HepG2 (cell line): ENCODE data around the gene POLR2F. TPM values are rescaled to one million over a fixed set of nuclear protein-coding genes. Genes with fewer than 3 reads are reported as not detected.

Experiments used
- ATAC-seq: fragments of 200-7000 bp; cut with Tn5 transposase; 3 replicates; pipeline ENCODE4 v1.9.1; 2020; ENCODE audit warnings: mild to moderate bottlenecking, moderate library complexity
- BruUV-seq: library from RNA; stranded (reverse); fragments of 400-500 nt; replicated peaks from 2 replicates; lab custom pipeline; 2021; lab: Mats Ljungman, UMichigan
- CTCF ChIA-PET: fragments of 300-600 bp; formaldehyde crosslinking; extraction: SDS; loops from one replicate; lab custom pipeline; 2021; ENCODE audit warnings: low total read pairs, inconsistent platforms, low intra/inter-chr PET ratio; lab: Yijun Ruan, JAX
- POLR2A ChIA-PET: fragments of 350-600 bp; sonication (Branson Sonifier 250); formaldehyde crosslinking; loops from one replicate; lab custom pipeline; 2020; ENCODE audit warnings: antibody characterized with exemption, inconsistent platforms; lab: Yijun Ruan, JAX
- DNase-seq: peaks from one replicate; pipeline ENCODE4 v3.0.0-alpha.2; 2015; ENCODE audit warnings: low spot score
- FAIRE-seq: peaks from 3 replicates; lab custom pipeline; 2011; peaks lifted over from hg19 to GRCh38; lab: Jason Lieb, UNC
- H2AFZ ChIP-seq: one replicate; pipeline ENCODE4 v1.6.1; 2011; ENCODE audit warnings: low read length, inconsistent platforms
- H3K27ac ChIP-seq: fragments of 300-600 bp; 3 replicates; pipeline ENCODE4 v1.8.0; 2011; ENCODE audit warnings: mixed run types, mild to moderate bottlenecking, mixed read lengths, low read length, inconsistent platforms; ENCODE audit not compliant: insufficient read depth; ENCODE audit errors: extremely low read length
- H3K27me3 ChIP-seq, 2 experiments: fragments of 200-600 bp in 1 of 2; 2 replicates in 1 of 2; 3 replicates in 1 of 2; pipeline versions ENCODE4 v1.6.0 to v1.8.0; 2011; ENCODE audit warnings: low read length in 2 of 2, mild to moderate bottlenecking in 2 of 2, moderate library complexity in 2 of 2, inconsistent platforms in 1 of 2; ENCODE audit not compliant: insufficient read depth in 2 of 2, control insufficient read depth in 1 of 2
- H3K36me3 ChIP-seq, 2 experiments: fragments of 200-600 bp in 1 of 2; replicated peaks in 1 of 2; 2 replicates in 1 of 2; 3 replicates in 1 of 2; pipeline versions ENCODE4 v1.5.1 to v1.8.0; 2011; ENCODE audit warnings: low read length in 2 of 2, inconsistent platforms in 1 of 2; ENCODE audit not compliant: insufficient read depth in 2 of 2, control insufficient read depth in 1 of 2
- H3K4me1 ChIP-seq: 2 replicates; pipeline ENCODE4 v1.5.1; 2012; ENCODE audit warnings: low read length, inconsistent platforms; ENCODE audit not compliant: insufficient read depth
- H3K4me2 ChIP-seq: 2 replicates; pipeline ENCODE4 v1.6.0; 2011; ENCODE audit warnings: low read depth, low read length, inconsistent platforms
- H3K4me3 ChIP-seq, 3 experiments: fragments of 200-600 bp in 1 of 3; sonication (generic), shearing (Covaris generic) in 1 of 3; replicated peaks in 1 of 3; 2 replicates each; pipeline ENCODE4 v1.5.1; 2011 to 2016; ENCODE audit warnings: low read length in 3 of 3, inconsistent platforms in 2 of 3, low read depth in 2 of 3, mild to moderate bottlenecking in 2 of 3, control low read depth in 1 of 3, mixed read lengths in 1 of 3; ENCODE audit not compliant: insufficient read depth in 1 of 3
- H3K79me2 ChIP-seq: one replicate; pipeline ENCODE4 v1.6.1; 2011; ENCODE audit warnings: low read length, inconsistent platforms; ENCODE audit not compliant: insufficient read depth
- H3K9ac ChIP-seq: 2 replicates; pipeline ENCODE4 v1.6.0; 2011; ENCODE audit warnings: mild to moderate bottlenecking, low read depth, low read length, inconsistent platforms; ENCODE audit not compliant: insufficient read depth
- H3K9me3 ChIP-seq: 2 replicates; pipeline ENCODE4 v1.5.1; 2012; ENCODE audit warnings: mild to moderate bottlenecking, low read length
- H4K20me1 ChIP-seq: 2 replicates; pipeline ENCODE4 v1.6.0; 2011; ENCODE audit warnings: inconsistent platforms, mild to moderate bottlenecking, low read length, moderate library complexity; ENCODE audit not compliant: insufficient read depth
- FOXA1 ChIP-seq, 2 experiments: fragments of 450-650 bp in 1 of 2; sonication (generic) in 1 of 2; formaldehyde crosslinking in 1 of 2; IDR thresholded peaks; 2 replicates each; pipeline versions ENCODE4 v1.4.0 to v1.6.1; 2016 to 2020; ENCODE audit warnings: missing genetic modification reagents in 1 of 2
- GABPA ChIP-seq, 2 experiments: IDR thresholded peaks; 2 replicates each; pipeline ENCODE4 v1.6.1; 2011 to 2016; ENCODE audit warnings: low read depth in 2 of 2, low read length in 1 of 2, missing biosample characterization in 1 of 2, missing genetic modification characterization in 1 of 2
- GABPB1 ChIP-seq: IDR thresholded peaks from 2 replicates; pipeline ENCODE4 v1.6.1; 2016; ENCODE audit warnings: mild to moderate bottlenecking, missing genetic modification reagents, moderate library complexity, missing compliant biosample characterization
- HDAC2 ChIP-seq: sonication (generic); formaldehyde crosslinking; IDR thresholded peaks from 2 replicates; pipeline ENCODE4 v1.4.0; 2020; ENCODE audit warnings: missing genetic modification reagents
- HOXA3 ChIP-seq: sonication (generic); formaldehyde crosslinking; IDR thresholded peaks from 2 replicates; pipeline ENCODE4 v1.5.0; 2020; ENCODE audit warnings: missing genetic modification reagents
- ISL2 ChIP-seq: sonication (generic); formaldehyde crosslinking; IDR thresholded peaks from 2 replicates; pipeline ENCODE4 v1.5.0; 2020; ENCODE audit warnings: missing genetic modification reagents
- NCOA2 ChIP-seq: sonication (generic); formaldehyde crosslinking; IDR thresholded peaks from 2 replicates; pipeline ENCODE4 v1.8.0; 2022; ENCODE audit warnings: inconsistent platforms
- RAD21 ChIP-seq: fragments of 450-650 bp; formaldehyde crosslinking; IDR thresholded peaks from 2 replicates; pipeline ENCODE4 v1.5.0; 2020; ENCODE audit warnings: mild to moderate bottlenecking
- SMARCE1 ChIP-seq: fragments of 450-650 bp; IDR thresholded peaks from 2 replicates; pipeline ENCODE4 v1.6.1; 2017; ENCODE audit warnings: borderline replicate concordance
- SOX5 ChIP-seq: IDR thresholded peaks from 2 replicates; pipeline ENCODE4 v1.6.1; 2016; ENCODE audit warnings: borderline replicate concordance
- SOX6 ChIP-seq, 2 experiments: fragments of 450-650 bp in 1 of 2; sonication (generic) in 1 of 2; formaldehyde crosslinking in 1 of 2; IDR thresholded peaks; 2 replicates each; pipeline versions ENCODE4 v1.4.0 to v1.6.1; 2017 to 2020; ENCODE audit warnings: antibody characterized with exemption in 1 of 2, mild to moderate bottlenecking in 1 of 2, missing genetic modification reagents in 1 of 2
- STAG1 ChIP-seq: sonication (generic); formaldehyde crosslinking; IDR thresholded peaks from 2 replicates; pipeline ENCODE4 v1.4.0; 2020; ENCODE audit warnings: missing genetic modification reagents
- ZNF12 ChIP-seq: sonication (generic); formaldehyde crosslinking; IDR thresholded peaks from 2 replicates; pipeline ENCODE4 v1.5.0; 2020; ENCODE audit warnings: missing genetic modification reagents
- ZNF205 ChIP-seq: IDR thresholded peaks from 2 replicates; pipeline ENCODE4 v1.6.1; 2018; ENCODE audit warnings: missing biosample characterization, missing genetic modification reagents
- ZNF34 ChIP-seq: sonication (generic); formaldehyde crosslinking; IDR thresholded peaks from 2 replicates; pipeline ENCODE4 v1.4.0; 2020; ENCODE audit warnings: mild to moderate bottlenecking, missing genetic modification reagents, borderline replicate concordance
- ZNF430 ChIP-seq: sonication (generic); formaldehyde crosslinking; IDR thresholded peaks from 2 replicates; pipeline ENCODE4 v1.9.0; 2021; ENCODE audit warnings: mild to moderate bottlenecking, missing genetic modification reagents
- ZNF772 ChIP-seq: sonication (generic); formaldehyde crosslinking; IDR thresholded peaks from 2 replicates; pipeline ENCODE4 v1.5.0; 2020; ENCODE audit warnings: mild to moderate bottlenecking, missing genetic modification reagents
- ZNF775 ChIP-seq: sonication (generic); formaldehyde crosslinking; IDR thresholded peaks from 2 replicates; pipeline ENCODE4 v1.4.0; 2020; ENCODE audit warnings: missing genetic modification reagents, mild to moderate bottlenecking, moderate library complexity, borderline replicate concordance
- ZNF883 ChIP-seq: sonication (generic); formaldehyde crosslinking; IDR thresholded peaks from 2 replicates; pipeline ENCODE4 v1.5.1; 2020; ENCODE audit warnings: mild to moderate bottlenecking, missing genetic modification reagents; ENCODE audit errors: not compliant biosample characterization
- ZSCAN9 ChIP-seq: IDR thresholded peaks from 2 replicates; pipeline ENCODE4 v1.6.1; 2016; ENCODE audit warnings: borderline replicate concordance
- WGBS: methylation state at CpG from one replicate; pipeline ENCODE4 v1.1.6; 2017; ENCODE audit warnings: low lambda C conversion rate; 5-methylcytosine and 5-hydroxymethylcytosine counted together
- in situ Hi-C: cut with HindIII; loops from 2 replicates; pipeline ENCODE4 v1.10.0; 2017; ENCODE audit warnings: low pct_unique_long_range_greater_than_20kb; ENCODE audit not compliant: extremely low pct_ligation_motif_present
- intact Hi-C: fragments of 100-400 bp; cut with micrococcal nuclease; formaldehyde crosslinking; loops from one replicate; pipeline ENCODE4 v1.10.0; 2022; ENCODE audit not compliant: unreplicated experiment
- polyA plus RNA-seq, 8 experiments: library from polyadenylated mRNA; depleted of rRNA in 3 of 8; stranded (reverse) in 7 of 8; unstranded in 1 of 8; fragments of >200 nt; fragmentation: Illumina TruSeq in 4 of 8; extraction: Trizol in 4 of 8; gene quantifications; 2 replicates each; pipeline versions ENCODE4 v1.2.1 to v1.2.3, GENCODE V29; 2011 to 2016; ENCODE audit warnings: low read depth in 4 of 8, missing spikeins in 1 of 8, mixed read lengths in 1 of 8; ENCODE audit not compliant: insufficient read depth in 1 of 8
- total RNA-seq, 5 experiments: library from RNA; depleted of rRNA; stranded (reverse); fragments of >200 nt; fragmentation: Illumina TruSeq; extraction: Trizol; gene quantifications; 2 replicates each; pipeline ENCODE4 v1.2.3, GENCODE V29; 2016; ENCODE audit warnings: low read depth in 1 of 5
- TF ChIP-seq, protein P1 (sequence below): IDR thresholded peaks from 2 replicates; pipeline ENCODE4 v1.6.1; 2016; ENCODE audit warnings: mild to moderate bottlenecking
- TF ChIP-seq, protein P2 (sequence below): sonication (generic); formaldehyde crosslinking; IDR thresholded peaks from 2 replicates; pipeline ENCODE4 v1.5.1; 2020; ENCODE audit warnings: mild to moderate bottlenecking, missing genetic modification reagents, borderline replicate concordance

POLR2F gene
- total and polyA plus RNA-seq, 2 of the 13 experiments (the other 11 are each of a cell fraction or from before 2014, with no cell fraction given), result 135 to 158 TPM

DNA sequence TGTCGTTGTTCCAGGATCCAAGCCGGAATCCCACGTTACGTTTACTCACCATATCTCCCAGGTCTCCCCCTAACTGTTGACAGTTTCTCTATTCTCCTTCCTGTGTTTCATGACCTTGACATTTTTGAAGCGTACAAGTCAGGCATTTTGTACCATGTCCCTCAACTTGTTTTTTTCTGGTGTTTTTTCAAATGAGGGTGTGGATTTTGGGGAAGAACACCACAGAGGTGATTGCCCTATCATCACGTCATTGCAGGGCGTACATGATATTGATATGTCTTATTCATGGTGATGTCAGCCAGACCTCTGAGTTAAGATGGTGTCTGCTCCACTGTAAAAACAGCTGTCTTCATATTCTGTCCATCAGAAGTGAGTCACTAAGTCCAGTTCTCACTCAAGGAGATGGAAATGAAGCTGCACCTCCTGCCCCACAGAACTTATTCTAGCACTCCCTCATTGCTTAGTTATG, 59.1 kb downstream of the POLR2F start:
- in situ Hi-C loops (no loop called here), intact Hi-C loops (no loop called here)
- no peaks in the 10 kb centered on the region; the same call in 1 of the 2 replicates for H3K9me3 ChIP-seq
- peak overlapping the region in 2 of 3 experiments; percentile 22 to 46; a peak in 1 of 6 replicates for H3K4me3 ChIP-seq
- H3K27me3 ChIP-seq, result no peaks in the 10 kb centered on the region
- peak; percentile 86 for DNase-seq
- ChIA-PET POLR2A (no interaction called here), CTCF (no interaction called here)
- peak; percentile 47 for FAIRE-seq
- H3K4me2 ChIP-seq, result peak overlapping the region; percentile 74
- BruUV-seq, result no TSS peak
- H3K79me2 ChIP-seq, result no peaks in the 10 kb centered on the region
- no peaks in the 10 kb centered on the region for H3K36me3 ChIP-seq
- peak overlapping the region; percentile 74 for H3K27ac ChIP-seq
- no peaks in the 10 kb centered on the region for H4K20me1 ChIP-seq
- 3% methylated on average over 7 of the region's 7 CpGs for WGBS
- ATAC-seq, result 0 out of 3 replicates have a peak, but pooled peaks have one; percentile 27
- peak overlapping the region; percentile 41 for H3K9ac ChIP-seq
- H3K4me1 ChIP-seq, result peaks cover 83% of the 10 kb centered on the region
- peak overlapping the region; percentile 70 for H2AFZ ChIP-seq
- TF ChIP-seq ZNF34 (CRISPR knock-in tag) (no peak), FOXA1 (IDR thresholded peaks at IDR 0.05) (no peak), FOXA1 (CRISPR knock-in tag; IDR thresholded peaks at IDR 0.05) (peak; percentile 56), RAD21 (CRISPR knock-in tag) (no peak), SOX5 (CRISPR knock-in tag) (peak; percentile 80), SMARCE1 (no peak), ISL2 (CRISPR knock-in tag) (0 out of 2 replicates have a peak, but pooled peaks have one; percentile 37), ZSCAN9 (CRISPR knock-in tag) (0 out of 2 replicates have a peak, but pooled peaks have one; percentile 19), ZNF12 (CRISPR knock-in tag) (no peak), GABPA (IDR thresholded peaks at IDR 0.05; ENCODE audit: low read depth, low read length) (no peak), GABPA (CRISPR knock-in tag; IDR thresholded peaks at IDR 0.05; ENCODE audit: low read depth) (peak; percentile 68), HDAC2 (peak; percentile 54; the same call in 1 of the 2 replicates), HOXA3 (CRISPR knock-in tag) (peak; percentile 20; the same call in 1 of the 2 replicates), ZNF772 (CRISPR knock-in tag) (no peak), STAG1 (CRISPR knock-in tag) (0 out of 2 replicates have a peak, but pooled peaks have one; percentile 4), NCOA2 (peak; percentile 64; the same call in 1 of the 2 replicates), SOX6 (IDR thresholded peaks at IDR 0.05) (no peak), SOX6 (CRISPR knock-in tag; IDR thresholded peaks at IDR 0.05) (peak; percentile 64), ZNF883 (CRISPR knock-in tag) (no peak), GABPB1 (peak; percentile 25; the same call in 1 of the 2 replicates), ZNF430 (CRISPR knock-in tag) (0 out of 2 replicates have a peak, but pooled peaks have one; percentile 20), ZNF205 (CRISPR knock-in tag) (0 out of 2 replicates have a peak, but pooled peaks have one; percentile 36), ZNF775 (CRISPR knock-in tag) (peak; percentile 93)
- TF ChIP-seq, protein P1, sequence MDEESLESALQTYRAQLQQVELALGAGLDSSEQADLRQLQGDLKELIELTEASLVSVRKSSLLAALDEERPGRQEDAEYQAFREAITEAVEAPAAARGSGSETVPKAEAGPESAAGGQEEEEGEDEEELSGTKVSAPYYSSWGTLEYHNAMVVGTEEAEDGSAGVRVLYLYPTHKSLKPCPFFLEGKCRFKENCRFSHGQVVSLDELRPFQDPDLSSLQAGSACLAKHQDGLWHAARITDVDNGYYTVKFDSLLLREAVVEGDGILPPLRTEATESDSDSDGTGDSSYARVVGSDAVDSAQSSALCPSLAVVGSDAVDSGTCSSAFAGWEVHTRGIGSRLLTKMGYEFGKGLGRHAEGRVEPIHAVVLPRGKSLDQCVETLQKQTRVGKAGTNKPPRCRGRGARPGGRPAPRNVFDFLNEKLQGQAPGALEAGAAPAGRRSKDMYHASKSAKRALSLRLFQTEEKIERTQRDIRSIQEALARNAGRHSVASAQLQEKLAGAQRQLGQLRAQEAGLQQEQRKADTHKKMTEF (CRISPR knock-in tag), result peak; percentile 57; the same call in 1 of the 2 replicates
- TF ChIP-seq, protein P2, sequence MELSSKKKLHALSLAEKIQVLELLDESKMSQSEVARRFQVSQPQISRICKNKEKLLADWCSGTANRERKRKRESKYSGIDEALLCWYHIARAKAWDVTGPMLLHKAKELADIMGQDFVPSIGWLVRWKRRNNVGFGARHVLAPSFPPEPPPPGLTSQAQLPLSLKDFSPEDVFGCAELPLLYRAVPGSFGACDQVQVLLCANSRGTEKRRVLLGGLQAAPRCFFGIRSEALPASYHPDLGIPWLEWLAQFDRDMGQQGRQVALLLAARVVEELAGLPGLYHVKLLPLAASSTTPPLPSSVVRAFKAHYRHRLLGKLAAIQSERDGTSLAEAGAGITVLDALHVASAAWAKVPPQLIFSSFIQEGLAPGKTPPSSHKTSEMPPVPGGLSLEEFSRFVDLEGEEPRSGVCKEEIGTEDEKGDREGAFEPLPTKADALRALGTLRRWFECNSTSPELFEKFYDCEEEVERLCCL (CRISPR knock-in tag), result no peak
